Parathyroid adenoma (tissue), 2 donors: Measurements from ENCODE around the gene RANBP3.

Source experiments
- H2AFZ ChIP-seq: fragments of 300-600 bp; sonication (generic); one replicate; pipeline ENCODE4 v1.7.0; 2017; ENCODE audit warnings: antibody characterized with exemption, mild to moderate bottlenecking
- H3K27ac ChIP-seq: fragments of 300-600 bp; sonication (generic); one replicate; pipeline ENCODE4 v1.7.0; 2017
- H3K27me3 ChIP-seq: fragments of 300-600 bp; sonication (generic); one replicate; pipeline ENCODE4 v1.7.0; 2017; ENCODE audit warnings: low read length; ENCODE audit not compliant: control insufficient read depth, insufficient read depth
- H3K36me3 ChIP-seq: fragments of 300-600 bp; sonication (generic); one replicate; pipeline ENCODE4 v1.7.0; 2017; ENCODE audit warnings: low read length; ENCODE audit not compliant: control insufficient read depth, insufficient read depth
- H3K4me1 ChIP-seq: fragments of 300-600 bp; sonication (generic); one replicate; pipeline ENCODE4 v1.7.0; 2017; ENCODE audit warnings: control low read depth
- H3K4me2 ChIP-seq: fragments of 300-600 bp; sonication (generic); one replicate; pipeline ENCODE4 v1.7.0; 2017; ENCODE audit warnings: low read length
- H3K4me3 ChIP-seq: fragments of 300-600 bp; sonication (generic); one replicate; pipeline ENCODE4 v1.7.0; 2017; ENCODE audit warnings: low read depth, low read length
- H3K79me2 ChIP-seq: fragments of 300-600 bp; sonication (generic); one replicate; pipeline ENCODE4 v1.7.0; 2017; ENCODE audit warnings: control low read depth
- H3K9ac ChIP-seq: fragments of 300-600 bp; sonication (generic); one replicate; pipeline ENCODE4 v1.7.0; 2017; ENCODE audit warnings: mild to moderate bottlenecking
- H3K9me3 ChIP-seq: fragments of 300-600 bp; sonication (generic); one replicate; pipeline ENCODE4 v1.7.0; 2017; ENCODE audit warnings: low read length; ENCODE audit not compliant: control insufficient read depth
- TF ChIP-seq, protein P1 (sequence below): fragments of 300-600 bp; sonication (generic); IDR thresholded peaks from one replicate; pipeline ENCODE4 v1.7.0; 2017; ENCODE audit warnings: antibody characterized with exemption, mild to moderate bottlenecking
- donor health status: primary hyperparathyroidism.

The RANBP3 gene

DNA sequence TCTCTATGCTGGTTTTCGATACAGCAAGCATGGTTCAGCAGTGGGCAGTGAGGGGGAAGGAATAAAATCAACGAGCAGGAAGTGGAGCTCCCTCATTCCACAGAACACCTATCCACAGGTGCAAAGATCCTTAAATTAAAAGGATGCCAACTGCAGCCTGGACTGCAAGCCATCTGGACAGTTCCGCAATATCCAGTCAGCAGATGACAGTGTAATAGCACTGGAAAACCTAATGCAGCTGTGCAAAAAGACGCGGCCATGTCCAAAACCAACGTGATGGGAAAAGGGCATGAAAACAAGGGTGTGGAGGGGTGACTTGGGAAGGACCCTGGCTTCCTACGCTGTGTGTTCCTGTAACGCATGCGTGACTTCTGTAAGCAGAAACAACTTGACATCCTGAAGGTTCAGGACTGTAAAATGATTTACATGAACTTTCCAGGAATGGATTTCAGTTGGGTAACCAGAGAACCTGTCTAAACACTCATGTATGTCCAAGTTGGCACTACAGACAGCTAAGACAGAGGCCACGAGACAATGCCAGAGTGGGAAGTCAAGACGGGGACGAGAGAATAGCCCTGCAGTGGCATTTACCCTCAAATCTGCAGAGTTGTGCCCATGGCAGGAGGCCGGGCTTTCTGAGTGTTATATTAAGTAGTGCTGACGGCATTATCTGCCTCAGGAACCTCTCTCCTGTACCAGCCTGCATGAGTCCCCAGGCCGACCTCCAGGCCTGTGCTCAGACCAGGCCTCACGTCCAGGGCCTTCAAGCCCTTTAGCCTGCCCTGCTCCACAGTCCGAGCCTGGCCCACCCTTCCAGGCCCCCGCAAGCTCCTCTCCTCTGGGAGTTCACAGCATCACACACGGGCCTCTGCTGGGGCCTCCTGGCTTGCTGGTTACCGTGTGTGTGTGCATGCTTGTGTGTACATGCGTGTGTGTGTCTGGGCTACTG, 37.4 kb downstream of the RANBP3 start:
- Histone ChIP-seq H3K36me3 (no peaks in the 10 kb centered on the region), H3K4me3 (no peak overlapping the region), H3K9ac (no peak overlapping the region), H3K4me2 (no peak overlapping the region), H3K79me2 (peaks cover 54% of the 10 kb centered on the region), H3K27me3 (no peaks in the 10 kb centered on the region), H3K27ac (no peak overlapping the region), H2AFZ (no peak overlapping the region), H3K4me1 (no peaks in the 10 kb centered on the region), H3K9me3 (no peaks in the 10 kb centered on the region)
- TF ChIP-seq, protein P1, sequence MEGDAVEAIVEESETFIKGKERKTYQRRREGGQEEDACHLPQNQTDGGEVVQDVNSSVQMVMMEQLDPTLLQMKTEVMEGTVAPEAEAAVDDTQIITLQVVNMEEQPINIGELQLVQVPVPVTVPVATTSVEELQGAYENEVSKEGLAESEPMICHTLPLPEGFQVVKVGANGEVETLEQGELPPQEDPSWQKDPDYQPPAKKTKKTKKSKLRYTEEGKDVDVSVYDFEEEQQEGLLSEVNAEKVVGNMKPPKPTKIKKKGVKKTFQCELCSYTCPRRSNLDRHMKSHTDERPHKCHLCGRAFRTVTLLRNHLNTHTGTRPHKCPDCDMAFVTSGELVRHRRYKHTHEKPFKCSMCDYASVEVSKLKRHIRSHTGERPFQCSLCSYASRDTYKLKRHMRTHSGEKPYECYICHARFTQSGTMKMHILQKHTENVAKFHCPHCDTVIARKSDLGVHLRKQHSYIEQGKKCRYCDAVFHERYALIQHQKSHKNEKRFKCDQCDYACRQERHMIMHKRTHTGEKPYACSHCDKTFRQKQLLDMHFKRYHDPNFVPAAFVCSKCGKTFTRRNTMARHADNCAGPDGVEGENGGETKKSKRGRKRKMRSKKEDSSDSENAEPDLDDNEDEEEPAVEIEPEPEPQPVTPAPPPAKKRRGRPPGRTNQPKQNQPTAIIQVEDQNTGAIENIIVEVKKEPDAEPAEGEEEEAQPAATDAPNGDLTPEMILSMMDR = no peak

DNA sequence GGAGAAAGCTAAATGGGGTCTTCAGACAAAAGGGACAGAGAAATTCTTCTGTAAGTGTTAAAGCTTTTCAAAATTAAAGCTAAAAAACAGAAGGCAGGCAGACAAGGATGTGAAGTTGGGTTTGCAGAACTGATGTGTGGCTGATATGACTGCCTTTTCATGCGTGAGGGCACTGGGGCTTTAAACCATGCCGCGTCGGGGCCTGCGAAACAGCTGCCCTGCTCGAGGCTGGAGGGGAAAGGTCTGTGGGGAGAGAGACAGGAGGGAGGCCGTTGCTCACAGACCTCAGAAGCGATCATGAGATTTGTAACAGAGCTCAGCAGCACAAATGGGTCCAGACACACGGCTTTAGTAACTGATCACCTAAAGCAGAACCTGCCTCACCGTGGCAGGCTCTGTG, 40.4 kb downstream of the RANBP3 start:
- Histone ChIP-seq H3K27me3 (no peaks in the 10 kb centered on the region), H3K4me2 (no peak overlapping the region), H3K79me2 (peaks cover 48% of the 10 kb centered on the region), H3K9ac (no peak overlapping the region), H3K4me1 (no peaks in the 10 kb centered on the region), H3K36me3 (no peaks in the 10 kb centered on the region), H3K9me3 (no peaks in the 10 kb centered on the region), H2AFZ (no peak overlapping the region), H3K27ac (no peak overlapping the region), H3K4me3 (no peak overlapping the region)
- TF ChIP-seq, protein P1 = no peak

DNA sequence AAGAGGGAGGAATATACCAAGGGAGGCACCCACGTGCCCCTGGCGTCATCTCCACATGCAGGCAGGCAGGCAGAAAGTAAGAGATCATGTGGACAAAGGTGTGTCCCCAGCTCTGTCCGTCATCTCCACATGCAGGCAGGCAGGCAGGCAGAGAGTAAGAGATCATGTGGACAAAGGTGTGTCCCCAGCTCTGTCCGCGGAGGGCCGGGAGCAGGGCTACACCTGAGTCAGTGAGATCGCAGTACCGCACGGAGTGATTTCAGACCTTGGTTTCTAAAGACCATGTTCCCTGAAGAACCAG, 41.7 kb downstream of the RANBP3 start:
- H3K36me3 ChIP-seq = no peaks in the 10 kb centered on the region
- H3K27me3 ChIP-seq = no peaks in the 10 kb centered on the region
- no peaks in the 10 kb centered on the region for H3K4me1 ChIP-seq
- H3K27ac ChIP-seq = no peak overlapping the region
- no peak overlapping the region for H3K4me3 ChIP-seq
- TF ChIP-seq, protein P1 = no peak
- no peak overlapping the region for H3K4me2 ChIP-seq
- no peaks in the 10 kb centered on the region for H3K9me3 ChIP-seq
- no peak overlapping the region for H3K9ac ChIP-seq
- no peak overlapping the region for H2AFZ ChIP-seq
- peaks cover 40% of the 10 kb centered on the region for H3K79me2 ChIP-seq

DNA sequence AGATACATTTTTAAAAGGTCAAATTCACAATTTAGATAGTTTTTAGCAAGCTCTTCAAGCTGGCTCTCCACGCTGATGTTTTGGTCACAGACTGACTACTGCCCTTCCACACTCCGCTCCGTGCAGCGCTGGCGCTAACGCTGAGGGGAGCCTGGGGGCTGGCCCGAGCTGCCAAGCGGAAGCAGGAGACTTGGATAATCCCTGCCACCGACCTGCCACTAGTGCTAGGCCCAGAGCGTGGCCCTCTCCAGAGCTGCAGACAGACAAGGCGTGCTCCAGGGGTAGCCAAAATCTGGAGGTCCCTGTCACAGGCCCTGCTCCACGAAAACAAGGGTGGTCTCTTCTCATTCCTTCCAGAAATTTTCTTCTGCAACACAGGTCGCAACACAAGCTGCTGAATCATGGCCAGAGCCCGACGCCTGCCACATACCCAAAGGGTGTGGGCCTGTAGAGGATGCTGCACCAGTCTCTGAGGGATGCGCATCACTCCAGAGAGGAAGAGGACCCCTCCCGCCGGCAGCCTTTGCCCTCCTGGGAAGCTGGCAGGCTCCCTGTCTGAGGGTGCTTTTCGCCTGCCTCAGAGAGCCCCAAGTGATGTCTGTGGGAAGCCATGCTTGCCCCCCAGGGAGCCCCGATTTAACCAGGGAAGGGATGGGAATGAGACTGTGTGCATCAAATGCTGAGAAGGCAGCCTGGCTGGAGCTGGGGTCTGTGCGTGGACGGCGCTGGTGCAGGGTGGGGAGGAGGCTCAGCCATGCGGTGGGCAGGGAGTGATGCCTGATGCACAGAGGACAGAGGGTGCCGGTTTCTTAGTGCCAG, 42.3 kb downstream of the RANBP3 start:
- Histone ChIP-seq H3K9ac (no peak overlapping the region), H3K79me2 (peaks cover 36% of the 10 kb centered on the region), H3K4me1 (no peaks in the 10 kb centered on the region), H3K36me3 (no peaks in the 10 kb centered on the region), H3K4me2 (no peak overlapping the region), H3K9me3 (no peaks in the 10 kb centered on the region), H3K4me3 (no peak overlapping the region), H3K27me3 (no peaks in the 10 kb centered on the region), H3K27ac (no peak overlapping the region), H2AFZ (no peak overlapping the region)
- TF ChIP-seq, protein P1 = no peak
